HL-60 (cell line): Measurements from ENCODE around the gene EEF1AKMT1.

ENCODE experiments used
- DNase-seq, 2 experiments: peaks; one replicate each; pipeline ENCODE4 v3.0.0-alpha.2; 2010 to 2020; ENCODE audit warnings: low read depth in 1 of 2, low spot score in 1 of 2
- H3K27ac ChIP-seq: fragments of 250-450 bp; sonication (Bioruptor Pico); replicated peaks from 2 replicates; pipeline ENCODE4 v1.5.1; 2020; ENCODE audit warnings: mild to moderate bottlenecking, moderate library complexity
- H3K27me3 ChIP-seq: fragments of 250-450 bp; sonication (Bioruptor Pico); 2 replicates; pipeline ENCODE4 v1.5.1; 2021; ENCODE audit warnings: mild to moderate bottlenecking, moderate library complexity; ENCODE audit not compliant: insufficient read depth, poor library complexity, severe bottlenecking
- H3K4me3 ChIP-seq: replicated peaks from 2 replicates; pipeline ENCODE4 v1.5.1; 2011; ENCODE audit warnings: mild to moderate bottlenecking, control low read depth, low read length; ENCODE audit not compliant: insufficient read depth
- GABPA ChIP-seq: IDR thresholded peaks from 2 replicates; pipeline ENCODE4 v1.6.1; 2012; ENCODE audit warnings: low read depth
- POLR2AphosphoS5 ChIP-seq: IDR thresholded peaks from 2 replicates; pipeline ENCODE4 v1.6.1; 2012; ENCODE audit warnings: low read depth
- SPI1 ChIP-seq: IDR thresholded peaks from 2 replicates; pipeline ENCODE4 v1.6.1; 2012; ENCODE audit warnings: low read depth, mild to moderate bottlenecking, borderline replicate concordance
- TF ChIP-seq, protein P1 (sequence below): IDR thresholded peaks from 2 replicates; pipeline ENCODE4 v1.6.1; 2012; ENCODE audit warnings: low read depth; ENCODE audit not compliant: insufficient replicate concordance
- TF ChIP-seq, protein P2 (sequence below): IDR thresholded peaks from one replicate; pipeline ENCODE4 v1.5.1; 2011; ENCODE audit warnings: low read length, control low read depth, inconsistent platforms; ENCODE audit not compliant: insufficient read depth

The EEF1AKMT1 gene

DNA sequence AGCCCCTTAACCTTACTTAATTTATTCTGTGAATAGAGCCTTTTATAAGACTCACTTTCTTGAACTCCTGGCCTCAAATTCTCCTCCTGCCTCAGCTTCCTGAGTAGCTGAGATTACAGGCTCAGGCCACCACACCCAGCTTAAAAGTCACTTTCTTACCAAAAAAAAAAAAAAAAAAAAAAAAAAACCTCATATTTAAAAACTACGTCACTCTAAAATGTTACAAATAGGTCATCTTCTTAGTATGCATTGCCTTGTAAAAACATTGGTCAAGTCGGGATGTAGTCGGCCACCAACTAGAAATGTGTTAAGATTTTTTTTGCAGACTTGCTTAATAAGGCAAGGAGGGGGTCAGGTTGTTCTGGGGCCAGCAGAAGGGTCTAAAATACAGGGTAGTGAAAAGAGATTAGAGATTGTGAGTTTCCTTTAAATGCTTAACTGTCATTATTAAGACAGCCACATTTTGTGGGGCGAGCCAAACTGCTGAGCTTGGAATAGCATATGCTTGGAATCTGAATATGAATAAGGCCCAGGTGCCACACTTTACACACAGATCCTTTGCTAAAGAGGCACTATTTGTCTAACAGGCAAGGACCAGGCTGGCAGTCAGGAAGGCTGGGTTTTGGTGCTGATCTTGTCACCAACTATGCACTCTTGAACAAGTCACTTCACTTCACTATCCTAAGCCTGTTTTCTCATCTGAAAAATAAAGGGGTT, 86.7 kb downstream of the EEF1AKMT1 start:
- H3K4me3 ChIP-seq = no peak overlapping the region
- H3K27me3 ChIP-seq = no peaks in the 10 kb centered on the region
- H3K27ac ChIP-seq = no peak overlapping the region
- DNase-seq = no peak
- TF ChIP-seq, protein P1, sequence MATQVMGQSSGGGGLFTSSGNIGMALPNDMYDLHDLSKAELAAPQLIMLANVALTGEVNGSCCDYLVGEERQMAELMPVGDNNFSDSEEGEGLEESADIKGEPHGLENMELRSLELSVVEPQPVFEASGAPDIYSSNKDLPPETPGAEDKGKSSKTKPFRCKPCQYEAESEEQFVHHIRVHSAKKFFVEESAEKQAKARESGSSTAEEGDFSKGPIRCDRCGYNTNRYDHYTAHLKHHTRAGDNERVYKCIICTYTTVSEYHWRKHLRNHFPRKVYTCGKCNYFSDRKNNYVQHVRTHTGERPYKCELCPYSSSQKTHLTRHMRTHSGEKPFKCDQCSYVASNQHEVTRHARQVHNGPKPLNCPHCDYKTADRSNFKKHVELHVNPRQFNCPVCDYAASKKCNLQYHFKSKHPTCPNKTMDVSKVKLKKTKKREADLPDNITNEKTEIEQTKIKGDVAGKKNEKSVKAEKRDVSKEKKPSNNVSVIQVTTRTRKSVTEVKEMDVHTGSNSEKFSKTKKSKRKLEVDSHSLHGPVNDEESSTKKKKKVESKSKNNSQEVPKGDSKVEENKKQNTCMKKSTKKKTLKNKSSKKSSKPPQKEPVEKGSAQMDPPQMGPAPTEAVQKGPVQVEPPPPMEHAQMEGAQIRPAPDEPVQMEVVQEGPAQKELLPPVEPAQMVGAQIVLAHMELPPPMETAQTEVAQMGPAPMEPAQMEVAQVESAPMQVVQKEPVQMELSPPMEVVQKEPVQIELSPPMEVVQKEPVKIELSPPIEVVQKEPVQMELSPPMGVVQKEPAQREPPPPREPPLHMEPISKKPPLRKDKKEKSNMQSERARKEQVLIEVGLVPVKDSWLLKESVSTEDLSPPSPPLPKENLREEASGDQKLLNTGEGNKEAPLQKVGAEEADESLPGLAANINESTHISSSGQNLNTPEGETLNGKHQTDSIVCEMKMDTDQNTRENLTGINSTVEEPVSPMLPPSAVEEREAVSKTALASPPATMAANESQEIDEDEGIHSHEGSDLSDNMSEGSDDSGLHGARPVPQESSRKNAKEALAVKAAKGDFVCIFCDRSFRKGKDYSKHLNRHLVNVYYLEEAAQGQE = no peak
- TF ChIP-seq SPI1 = no peak
- TF ChIP-seq GABPA = no peak
- TF ChIP-seq, protein P2, sequence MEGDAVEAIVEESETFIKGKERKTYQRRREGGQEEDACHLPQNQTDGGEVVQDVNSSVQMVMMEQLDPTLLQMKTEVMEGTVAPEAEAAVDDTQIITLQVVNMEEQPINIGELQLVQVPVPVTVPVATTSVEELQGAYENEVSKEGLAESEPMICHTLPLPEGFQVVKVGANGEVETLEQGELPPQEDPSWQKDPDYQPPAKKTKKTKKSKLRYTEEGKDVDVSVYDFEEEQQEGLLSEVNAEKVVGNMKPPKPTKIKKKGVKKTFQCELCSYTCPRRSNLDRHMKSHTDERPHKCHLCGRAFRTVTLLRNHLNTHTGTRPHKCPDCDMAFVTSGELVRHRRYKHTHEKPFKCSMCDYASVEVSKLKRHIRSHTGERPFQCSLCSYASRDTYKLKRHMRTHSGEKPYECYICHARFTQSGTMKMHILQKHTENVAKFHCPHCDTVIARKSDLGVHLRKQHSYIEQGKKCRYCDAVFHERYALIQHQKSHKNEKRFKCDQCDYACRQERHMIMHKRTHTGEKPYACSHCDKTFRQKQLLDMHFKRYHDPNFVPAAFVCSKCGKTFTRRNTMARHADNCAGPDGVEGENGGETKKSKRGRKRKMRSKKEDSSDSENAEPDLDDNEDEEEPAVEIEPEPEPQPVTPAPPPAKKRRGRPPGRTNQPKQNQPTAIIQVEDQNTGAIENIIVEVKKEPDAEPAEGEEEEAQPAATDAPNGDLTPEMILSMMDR = no peak
- no peak for TF ChIP-seq POLR2AphosphoS5

DNA sequence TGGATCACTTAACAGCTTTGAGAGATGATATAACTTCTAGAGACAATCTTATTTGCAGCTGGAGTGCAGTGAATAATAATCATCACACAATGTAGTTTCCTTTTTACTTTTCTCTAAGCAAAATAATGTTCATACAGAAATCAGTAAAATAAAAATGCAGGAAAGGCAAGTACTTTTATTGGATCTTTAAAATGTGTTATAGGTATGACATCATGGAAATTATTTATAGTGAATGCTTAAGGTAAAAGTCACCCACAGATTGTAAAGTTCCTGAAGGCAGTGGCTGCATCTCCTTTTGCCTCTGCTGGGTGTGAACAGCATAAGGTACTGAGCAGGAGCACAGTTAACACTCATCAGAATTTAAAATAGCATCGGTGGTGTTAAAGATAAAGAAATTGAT, 87.6 kb downstream of the EEF1AKMT1 start:
- no peaks in the 10 kb centered on the region for H3K27me3 ChIP-seq

DNA sequence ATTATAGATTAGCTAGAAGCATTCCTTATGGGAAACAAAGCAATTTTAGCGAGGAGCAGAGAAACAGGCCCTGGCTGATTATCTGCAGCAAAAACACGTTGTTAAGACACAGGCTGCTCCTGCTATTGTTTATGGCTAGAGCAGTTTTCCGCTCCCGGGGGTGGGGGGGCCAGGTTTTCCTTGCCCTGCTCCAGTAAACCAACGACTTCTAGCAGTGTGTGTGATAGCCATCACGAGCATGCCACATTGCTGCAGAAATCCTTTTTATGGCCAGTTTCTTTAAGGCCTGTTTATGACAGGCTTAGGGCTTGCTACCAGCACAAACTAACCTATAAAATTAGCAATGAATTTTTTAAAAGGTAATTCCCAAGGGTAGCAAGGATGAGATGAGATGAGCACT, 88.7 kb downstream of the EEF1AKMT1 start:
- no peak for DNase-seq
- no peak overlapping the region for H3K4me3 ChIP-seq
- H3K27ac ChIP-seq = no peak overlapping the region
- H3K27me3 ChIP-seq = no peaks in the 10 kb centered on the region
- TF ChIP-seq, protein P2 = no peak
- TF ChIP-seq, protein P1 = no peak
- TF ChIP-seq SPI1 (no peak), GABPA (no peak), POLR2AphosphoS5 (no peak)

More for the DNA sequence above, 87.6 kb downstream of the EEF1AKMT1 start:
- DNase-seq = no peak
- Histone ChIP-seq H3K4me3 (no peak overlapping the region), H3K27ac (no peak overlapping the region)
- TF ChIP-seq, protein P1 = no peak
- TF ChIP-seq POLR2AphosphoS5 (no peak), GABPA (no peak), SPI1 (no peak)
- TF ChIP-seq, protein P2 = no peak
